Loucy (cell line): ENCODE measurements around the gene OR2L8.

Source experiments
- EZH2phosphoT487 ChIP-seq: fragments of 200-600 bp; IDR thresholded peaks from 2 replicates; pipeline ENCODE4 v1.6.1; 2018; ENCODE audit warnings: antibody characterized with exemption, mild to moderate bottlenecking, moderate library complexity, borderline replicate concordance
- TF ChIP-seq, protein P1 (sequence below): fragments of 200-600 bp; sonication (generic); conservative IDR thresholded peaks from 2 replicates; pipeline ENCODE4 v1.5.1; 2014; ENCODE audit warnings: mild to moderate bottlenecking, antibody characterized with exemption, low read length

DNA sequence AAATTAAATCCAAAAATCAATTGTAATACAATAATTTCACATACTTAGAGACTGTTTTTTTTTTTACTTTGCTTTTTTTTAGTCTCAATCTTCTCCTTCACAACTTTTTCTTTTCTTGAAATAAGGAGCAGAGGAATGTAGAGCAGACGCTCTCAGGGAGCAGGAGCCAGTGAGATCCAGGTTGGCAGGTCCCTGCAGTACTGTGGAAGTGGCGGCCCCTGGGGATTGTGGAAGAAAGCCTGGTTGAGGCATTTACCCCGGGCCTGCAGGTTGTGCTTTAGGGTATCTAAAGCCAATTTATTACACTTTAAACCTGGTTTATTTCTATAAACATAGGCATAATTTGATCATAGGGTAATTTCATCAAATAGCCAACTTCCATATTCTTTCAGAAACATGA, 24.7 kb upstream of the OR2L8 start:
- TF ChIP-seq, protein P1, sequence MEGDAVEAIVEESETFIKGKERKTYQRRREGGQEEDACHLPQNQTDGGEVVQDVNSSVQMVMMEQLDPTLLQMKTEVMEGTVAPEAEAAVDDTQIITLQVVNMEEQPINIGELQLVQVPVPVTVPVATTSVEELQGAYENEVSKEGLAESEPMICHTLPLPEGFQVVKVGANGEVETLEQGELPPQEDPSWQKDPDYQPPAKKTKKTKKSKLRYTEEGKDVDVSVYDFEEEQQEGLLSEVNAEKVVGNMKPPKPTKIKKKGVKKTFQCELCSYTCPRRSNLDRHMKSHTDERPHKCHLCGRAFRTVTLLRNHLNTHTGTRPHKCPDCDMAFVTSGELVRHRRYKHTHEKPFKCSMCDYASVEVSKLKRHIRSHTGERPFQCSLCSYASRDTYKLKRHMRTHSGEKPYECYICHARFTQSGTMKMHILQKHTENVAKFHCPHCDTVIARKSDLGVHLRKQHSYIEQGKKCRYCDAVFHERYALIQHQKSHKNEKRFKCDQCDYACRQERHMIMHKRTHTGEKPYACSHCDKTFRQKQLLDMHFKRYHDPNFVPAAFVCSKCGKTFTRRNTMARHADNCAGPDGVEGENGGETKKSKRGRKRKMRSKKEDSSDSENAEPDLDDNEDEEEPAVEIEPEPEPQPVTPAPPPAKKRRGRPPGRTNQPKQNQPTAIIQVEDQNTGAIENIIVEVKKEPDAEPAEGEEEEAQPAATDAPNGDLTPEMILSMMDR = no peak
- no peak for TF ChIP-seq EZH2phosphoT487
